GM12878 (cell line): ENCODE data around the gene CMTM3. TPM values are rescaled to one million over a fixed set of nuclear protein-coding genes. Genes with fewer than 3 reads are reported as not detected.

Experiments used
- ATAC-seq: fragments of 200-7000 bp; cut with Tn5 transposase; 3 replicates; pipeline ENCODE4 v1.9.1; 2020; ENCODE audit warnings: mild to moderate bottlenecking, moderate library complexity
- BruUV-seq: library from RNA; stranded (reverse); fragments of 400-500 nt; replicated peaks from 2 replicates; lab custom pipeline; 2021; lab: Mats Ljungman, UMichigan
- CTCF ChIA-PET: fragments of 300-600 bp; sonication (Branson Sonifier 250); formaldehyde crosslinking; extraction: SDS; loops from one replicate; lab custom pipeline; 2021; ENCODE audit warnings: inconsistent platforms; lab: Yijun Ruan, JAX
- POLR2A ChIA-PET: fragments of 350-600 bp; formaldehyde crosslinking; extraction: SDS; loops from one replicate; lab custom pipeline; 2021; ENCODE audit warnings: inconsistent platforms; lab: Charles Lee
- RAD21 ChIA-PET: fragments of 300-600 bp; sonication (Branson Sonifier 250); formaldehyde crosslinking; loops from one replicate; lab custom pipeline; 2023; ENCODE audit warnings: antibody characterized with exemption; ENCODE audit not compliant: unreplicated experiment; lab: Charles Lee
- SMC1A ChIA-PET: fragments of 300-600 bp; sonication (Branson Sonifier 250); formaldehyde crosslinking; loops from one replicate; lab custom pipeline; 2023; ENCODE audit not compliant: unreplicated experiment, uncharacterized antibody; lab: Charles Lee
- DNase-seq: peaks from one replicate; pipeline ENCODE4 v3.0.0-alpha.2; 2011; ENCODE audit warnings: low read depth, low spot score
- FAIRE-seq: peaks from 3 replicates; lab custom pipeline; 2011; peaks lifted over from hg19 to GRCh38; lab: Jason Lieb, UNC
- H2AFZ ChIP-seq: 2 replicates; pipeline ENCODE4 v1.6.0; 2011; ENCODE audit warnings: low read depth, low read length, control low read depth; ENCODE audit not compliant: control insufficient read depth
- H3K27ac ChIP-seq: 2 replicates; pipeline ENCODE4 v1.5.1; 2011; ENCODE audit warnings: control low read depth; ENCODE audit not compliant: control insufficient read depth, insufficient read depth
- H3K27me3 ChIP-seq, 2 experiments: replicated peaks in 1 of 2; 2 replicates each; pipeline versions ENCODE4 v1.6.0 to v1.6.1; 2011; ENCODE audit warnings: low read length in 1 of 2; ENCODE audit not compliant: control insufficient read depth in 2 of 2, insufficient read depth in 2 of 2
- H3K36me3 ChIP-seq, 2 experiments: 2 replicates each; pipeline ENCODE4 v1.5.1; 2011; ENCODE audit warnings: low read length in 1 of 2; ENCODE audit not compliant: control insufficient read depth in 2 of 2, insufficient read depth in 2 of 2
- H3K4me1 ChIP-seq: 2 replicates; pipeline ENCODE4 v1.6.1; 2011; ENCODE audit warnings: mild to moderate bottlenecking, low read length, moderate library complexity, mixed read lengths; ENCODE audit not compliant: control insufficient read depth, insufficient read depth
- H3K4me2 ChIP-seq: 2 replicates; pipeline ENCODE4 v1.6.0; 2011; ENCODE audit warnings: control low read depth; ENCODE audit not compliant: control insufficient read depth, insufficient read depth
- H3K4me3 ChIP-seq: fragments of 200-600 bp; sonication (generic); 2 replicates; pipeline ENCODE4 v1.5.1; 2016
- H3K79me2 ChIP-seq: 2 replicates; pipeline ENCODE4 v1.6.0; 2011; ENCODE audit warnings: low read length; ENCODE audit not compliant: control insufficient read depth, insufficient read depth
- H3K9ac ChIP-seq: 2 replicates; pipeline ENCODE4 v1.8.0; 2011; ENCODE audit warnings: low read length, control low read depth, mixed read lengths; ENCODE audit not compliant: control insufficient read depth, insufficient read depth
- H3K9me3 ChIP-seq: replicated peaks from 3 replicates; pipeline ENCODE4 v1.5.1; 2011; ENCODE audit warnings: mild to moderate bottlenecking, low read length; ENCODE audit not compliant: control insufficient read depth, insufficient read depth
- H4K20me1 ChIP-seq: 2 replicates; pipeline ENCODE4 v1.6.0; 2011; ENCODE audit not compliant: control insufficient read depth, insufficient read depth
- BACH1 ChIP-seq: fragments of 450-650 bp; IDR thresholded peaks from 2 replicates; pipeline ENCODE4 v1.6.1; 2017; ENCODE audit warnings: mild to moderate bottlenecking, borderline replicate concordance
- BHLHE40 ChIP-seq, 2 experiments: fragments of 450-650 bp in 1 of 2; IDR thresholded peaks; 2 replicates each; pipeline ENCODE4 v1.6.1; 2011 to 2017; ENCODE audit warnings: low read depth in 2 of 2, borderline replicate concordance in 1 of 2, improper control_type of control experiment in 1 of 2, low read length in 1 of 2, mild to moderate bottlenecking in 1 of 2
- DPF2 ChIP-seq: fragments of 450-650 bp; IDR thresholded peaks from 2 replicates; pipeline ENCODE4 v1.6.1; 2017; ENCODE audit warnings: mild to moderate bottlenecking
- EGR1 ChIP-seq, 2 experiments: IDR thresholded peaks; 1 replicate in 1 of 2; 2 replicates in 1 of 2; pipeline ENCODE4 v1.6.1; 2011 to 2012; ENCODE audit warnings: low read depth in 2 of 2, low read length in 2 of 2, borderline replicate concordance in 1 of 2, mild to moderate bottlenecking in 1 of 2, moderate library complexity in 1 of 2
- EP300 ChIP-seq, 2 experiments: fragments of 150-350 bp in 1 of 2; IDR thresholded peaks; 2 replicates each; pipeline ENCODE4 v1.6.1; 2011 to 2012; ENCODE audit warnings: low read depth in 2 of 2, low read length in 2 of 2, borderline replicate concordance in 1 of 2, improper control_type of control experiment in 1 of 2, inconsistent platforms in 1 of 2; ENCODE audit not compliant: control insufficient read depth in 1 of 2
- FOXK2 ChIP-seq: fragments of 450-650 bp; IDR thresholded peaks from 2 replicates; pipeline ENCODE4 v1.6.1; 2017; ENCODE audit warnings: mild to moderate bottlenecking, moderate library complexity
- IRF4 ChIP-seq: IDR thresholded peaks from 2 replicates; pipeline ENCODE4 v1.6.1; 2011; ENCODE audit warnings: low read depth, low read length
- KDM1A ChIP-seq: fragments of 200-600 bp; sonication (generic); IDR thresholded peaks from 2 replicates; pipeline ENCODE4 v1.6.1; 2016; ENCODE audit warnings: borderline replicate concordance
- KLF5 ChIP-seq: fragments of 450-650 bp; IDR thresholded peaks from 2 replicates; pipeline ENCODE4 v1.6.1; 2014; ENCODE audit warnings: mild to moderate bottlenecking; ENCODE audit not compliant: partially characterized antibody
- NFXL1 ChIP-seq: fragments of 450-650 bp; IDR thresholded peaks from 2 replicates; pipeline ENCODE4 v1.6.1; 2017; ENCODE audit warnings: antibody characterized with exemption, mild to moderate bottlenecking, borderline replicate concordance
- POU2F2 ChIP-seq: IDR thresholded peaks from 3 replicates; pipeline ENCODE4 v1.6.1; 2011; ENCODE audit warnings: low read depth, mild to moderate bottlenecking, low read length, borderline replicate concordance
- SRF ChIP-seq, 2 experiments: IDR thresholded peaks; 2 replicates each; pipeline ENCODE4 v1.6.1; 2011; ENCODE audit warnings: low read depth in 2 of 2, low read length in 2 of 2, mild to moderate bottlenecking in 1 of 2, moderate library complexity in 1 of 2
- SUPT20H ChIP-seq: IDR thresholded peaks from 2 replicates; pipeline ENCODE4 v1.6.1; 2011; ENCODE audit warnings: low read depth, mild to moderate bottlenecking, low read length, moderate library complexity, borderline replicate concordance; ENCODE audit not compliant: control insufficient read depth
- TARDBP ChIP-seq: IDR thresholded peaks from 2 replicates; pipeline ENCODE4 v1.6.1; 2016; ENCODE audit warnings: borderline replicate concordance
- WRNIP1 ChIP-seq: IDR thresholded peaks from 2 replicates; pipeline ENCODE4 v1.6.1; 2011; ENCODE audit warnings: low read depth, low read length, improper control_type of control experiment, borderline replicate concordance
- WGBS: methylation state at CpG from one replicate; pipeline ENCODE4 v1.1.6; 2016; ENCODE audit warnings: low lambda C conversion rate; ENCODE audit not compliant: insufficient replicate concordance, insufficient coverage; ENCODE audit errors: missing lambda C conversion rate; 5-methylcytosine and 5-hydroxymethylcytosine counted together
- in situ Hi-C: fragments of 300-500 bp; cut with MboI; formaldehyde crosslinking; loops from 9 replicates; pipeline ENCODE4 v1.14.3; 2018; ENCODE audit warnings: mixed read lengths
- intact Hi-C: fragments of 100-400 bp; cut with micrococcal nuclease; formaldehyde crosslinking; loops from one replicate; pipeline ENCODE4 v1.14.2; 2022; ENCODE audit not compliant: unreplicated experiment
- polyA plus RNA-seq, 11 experiments: library from polyadenylated mRNA; depleted of rRNA in 4 of 11; unstranded in 6 of 11; stranded (reverse) in 5 of 11; fragments of >200 nt; fragmentation: Nextera tagmentation in 4 of 11; fragmentation: Illumina TruSeq in 1 of 11; extraction: Ambion mirVana in 4 of 11; extraction: Trizol in 1 of 11; gene quantifications; 1 replicate in 1 of 11; 2 replicates in 10 of 11; pipeline versions ENCODE4 v1.2.1 to v1.2.3, GENCODE V29; 2011 to 2016; ENCODE audit warnings: inconsistent platforms in 2 of 11, missing spikeins in 2 of 11, low read depth in 1 of 11
- total RNA-seq, 4 experiments: library from RNA; depleted of rRNA in 3 of 4; stranded (reverse); fragments of >200 nt in 3 of 4; fragmentation: Illumina TruSeq in 1 of 4; extraction: Trizol in 1 of 4; gene quantifications; 2 replicates each; pipeline versions ENCODE4 v1.2.1 to v1.2.3, GENCODE V29; 2013 to 2021
- TF ChIP-seq, protein P1 (sequence below): fragments of 450-650 bp; IDR thresholded peaks from 2 replicates; pipeline ENCODE4 v1.6.1; 2017; ENCODE audit warnings: mild to moderate bottlenecking, moderate library complexity
- TF ChIP-seq, protein P2 (sequence below): fragments of 450-650 bp; IDR thresholded peaks from 2 replicates; pipeline ENCODE4 v1.6.1; 2018; ENCODE audit warnings: mild to moderate bottlenecking, low read depth, moderate library complexity; ENCODE audit not compliant: partially characterized antibody

Gene CMTM3
- total and polyA plus RNA-seq, 10 of the 15 experiments (the other 5 are each of a cell fraction or from before 2014, with no cell fraction given), result 5.4 to 47.4 (median 28.6) TPM

DNA sequence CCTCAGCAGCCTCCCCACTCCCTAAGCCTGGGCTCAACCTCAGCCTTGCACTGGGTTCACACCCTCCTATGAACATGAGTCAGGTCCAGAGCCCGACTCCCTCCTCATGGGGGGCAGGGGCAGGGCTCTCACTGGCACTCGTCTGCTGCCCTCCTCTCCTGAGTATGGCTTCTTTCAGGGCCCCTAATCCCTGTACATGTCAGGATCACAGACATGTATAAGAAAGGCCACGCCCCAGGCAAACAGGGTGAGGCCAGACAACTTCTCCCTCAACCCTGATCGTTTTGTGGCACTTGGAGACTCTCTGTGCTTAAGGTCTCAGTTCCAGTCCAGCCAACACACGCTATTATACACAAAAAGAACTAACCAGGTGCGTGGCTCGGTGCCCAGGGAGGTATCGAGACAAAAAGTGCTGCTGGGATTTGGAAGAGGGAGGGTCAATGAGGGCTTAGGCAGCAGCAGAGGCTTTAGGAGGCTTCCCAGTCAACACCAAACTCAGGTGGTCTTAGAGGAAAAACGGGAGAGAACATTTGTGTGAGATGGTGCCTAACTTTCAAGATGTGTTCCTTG is 45.2 kb downstream of the CMTM3 start:
- H3K4me2 ChIP-seq, result no peak overlapping the region
- H3K27me3 ChIP-seq, result no peaks in the 10 kb centered on the region; a peak in 1 of 4 replicates
- no peak overlapping the region for H3K9ac ChIP-seq
- H3K4me3 ChIP-seq, result no peak overlapping the region
- 28% methylated on average over 9 of the region's 9 CpGs for WGBS
- RAD21 ChIA-PET, result no interaction called here
- TF ChIP-seq KLF5, result no peak
- TF ChIP-seq BACH1, result no peak
- TF ChIP-seq KDM1A, result no peak
- TF ChIP-seq NFXL1, result no peak
- TF ChIP-seq, protein P1, sequence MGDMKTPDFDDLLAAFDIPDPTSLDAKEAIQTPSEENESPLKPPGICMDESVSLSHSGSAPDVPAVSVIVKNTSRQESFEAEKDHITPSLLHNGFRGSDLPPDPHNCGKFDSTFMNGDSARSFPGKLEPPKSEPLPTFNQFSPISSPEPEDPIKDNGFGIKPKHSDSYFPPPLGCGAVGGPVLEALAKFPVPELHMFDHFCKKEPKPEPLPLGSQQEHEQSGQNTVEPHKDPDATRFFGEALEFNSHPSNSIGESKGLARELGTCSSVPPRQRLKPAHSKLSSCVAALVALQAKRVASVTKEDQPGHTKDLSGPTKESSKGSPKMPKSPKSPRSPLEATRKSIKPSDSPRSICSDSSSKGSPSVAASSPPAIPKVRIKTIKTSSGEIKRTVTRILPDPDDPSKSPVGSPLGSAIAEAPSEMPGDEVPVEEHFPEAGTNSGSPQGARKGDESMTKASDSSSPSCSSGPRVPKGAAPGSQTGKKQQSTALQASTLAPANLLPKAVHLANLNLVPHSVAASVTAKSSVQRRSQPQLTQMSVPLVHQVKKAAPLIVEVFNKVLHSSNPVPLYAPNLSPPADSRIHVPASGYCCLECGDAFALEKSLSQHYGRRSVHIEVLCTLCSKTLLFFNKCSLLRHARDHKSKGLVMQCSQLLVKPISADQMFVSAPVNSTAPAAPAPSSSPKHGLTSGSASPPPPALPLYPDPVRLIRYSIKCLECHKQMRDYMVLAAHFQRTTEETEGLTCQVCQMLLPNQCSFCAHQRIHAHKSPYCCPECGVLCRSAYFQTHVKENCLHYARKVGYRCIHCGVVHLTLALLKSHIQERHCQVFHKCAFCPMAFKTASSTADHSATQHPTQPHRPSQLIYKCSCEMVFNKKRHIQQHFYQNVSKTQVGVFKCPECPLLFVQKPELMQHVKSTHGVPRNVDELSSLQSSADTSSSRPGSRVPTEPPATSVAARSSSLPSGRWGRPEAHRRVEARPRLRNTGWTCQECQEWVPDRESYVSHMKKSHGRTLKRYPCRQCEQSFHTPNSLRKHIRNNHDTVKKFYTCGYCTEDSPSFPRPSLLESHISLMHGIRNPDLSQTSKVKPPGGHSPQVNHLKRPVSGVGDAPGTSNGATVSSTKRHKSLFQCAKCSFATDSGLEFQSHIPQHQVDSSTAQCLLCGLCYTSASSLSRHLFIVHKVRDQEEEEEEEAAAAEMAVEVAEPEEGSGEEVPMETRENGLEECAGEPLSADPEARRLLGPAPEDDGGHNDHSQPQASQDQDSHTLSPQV, result no peak
- TF ChIP-seq SUPT20H, result no peak
- no peak for TF ChIP-seq DPF2
- no peak for TF ChIP-seq IRF4
- no peak for TF ChIP-seq POU2F2
- no peak for TF ChIP-seq SRF (IDR thresholded peaks at IDR 0.05; ENCODE audit: low read depth in 2 of 2, low read length in 2 of 2)
- no peak for TF ChIP-seq BHLHE40 (IDR thresholded peaks at IDR 0.05; ENCODE audit: borderline replicate concordance in 1 of 2, low read depth in 2 of 2, low read length in 1 of 2)
- no peak for TF ChIP-seq TARDBP
- no peak for TF ChIP-seq EP300 (IDR thresholded peaks at IDR 0.05; ENCODE audit: borderline replicate concordance in 1 of 2, control insufficient read depth in 1 of 2, low read depth in 2 of 2, low read length in 2 of 2)
- TF ChIP-seq FOXK2, result no peak
- TF ChIP-seq, protein P2, sequence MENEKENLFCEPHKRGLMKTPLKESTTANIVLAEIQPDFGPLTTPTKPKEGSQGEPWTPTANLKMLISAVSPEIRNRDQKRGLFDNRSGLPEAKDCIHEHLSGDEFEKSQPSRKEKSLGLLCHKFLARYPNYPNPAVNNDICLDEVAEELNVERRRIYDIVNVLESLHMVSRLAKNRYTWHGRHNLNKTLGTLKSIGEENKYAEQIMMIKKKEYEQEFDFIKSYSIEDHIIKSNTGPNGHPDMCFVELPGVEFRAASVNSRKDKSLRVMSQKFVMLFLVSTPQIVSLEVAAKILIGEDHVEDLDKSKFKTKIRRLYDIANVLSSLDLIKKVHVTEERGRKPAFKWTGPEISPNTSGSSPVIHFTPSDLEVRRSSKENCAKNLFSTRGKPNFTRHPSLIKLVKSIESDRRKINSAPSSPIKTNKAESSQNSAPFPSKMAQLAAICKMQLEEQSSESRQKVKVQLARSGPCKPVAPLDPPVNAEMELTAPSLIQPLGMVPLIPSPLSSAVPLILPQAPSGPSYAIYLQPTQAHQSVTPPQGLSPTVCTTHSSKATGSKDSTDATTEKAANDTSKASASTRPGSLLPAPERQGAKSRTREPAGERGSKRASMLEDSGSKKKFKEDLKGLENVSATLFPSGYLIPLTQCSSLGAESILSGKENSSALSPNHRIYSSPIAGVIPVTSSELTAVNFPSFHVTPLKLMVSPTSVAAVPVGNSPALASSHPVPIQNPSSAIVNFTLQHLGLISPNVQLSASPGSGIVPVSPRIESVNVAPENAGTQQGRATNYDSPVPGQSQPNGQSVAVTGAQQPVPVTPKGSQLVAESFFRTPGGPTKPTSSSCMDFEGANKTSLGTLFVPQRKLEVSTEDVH, result no peak
- no peak for TF ChIP-seq EGR1 (IDR thresholded peaks at IDR 0.05; ENCODE audit: borderline replicate concordance in 1 of 2, low read depth in 2 of 2, low read length in 2 of 2)
- no peak for TF ChIP-seq WRNIP1
- H3K27ac ChIP-seq, result no peak overlapping the region
- ATAC-seq (no peak), DNase-seq (no peak), FAIRE-seq (no peak)
- no peak overlapping the region for H2AFZ ChIP-seq
- POLR2A ChIA-PET, result no interaction called here
- CTCF ChIA-PET, result interaction anchor here (1.3 to 3.8 kb wide), 4 partner anchors 9 to 181 kb away, joined by 5 to 45 read pairs (median 20); partner anchors contain the start of gene NAE1
- in situ Hi-C loops, result no loop called here
- H3K79me2 ChIP-seq, result no peaks in the 10 kb centered on the region
- H3K9me3 ChIP-seq, result no peaks in the 10 kb centered on the region
- intact Hi-C loops, result no loop called here
- BruUV-seq, result no TSS peak
- SMC1A ChIA-PET, result interaction anchor here (1.6 kb wide), 1 partner anchor 76 kb away, joined by 4 read pairs; no protein-coding TSS in a partner anchor
- H3K36me3 ChIP-seq, result no peaks in the 10 kb centered on the region
- no peaks in the 10 kb centered on the region for H4K20me1 ChIP-seq
- no peaks in the 10 kb centered on the region for H3K4me1 ChIP-seq
